ENCODE results near the gene IFFO2.

The IFFO2 gene

GRCh38 chr1:18949686-18950400, 6.6 kb downstream of the IFFO2 start:
- H3K4me3 ChIP-seq, result peak overlapping the region; percentile 46 to 51
- H3K4me1 ChIP-seq, result peaks cover 4 to 98% (median 85%) of the 10 kb centered on the region in 4 donors
- no peaks in the 10 kb centered on the region for H3K9me3 ChIP-seq
- TF ChIP-seq, protein P1, sequence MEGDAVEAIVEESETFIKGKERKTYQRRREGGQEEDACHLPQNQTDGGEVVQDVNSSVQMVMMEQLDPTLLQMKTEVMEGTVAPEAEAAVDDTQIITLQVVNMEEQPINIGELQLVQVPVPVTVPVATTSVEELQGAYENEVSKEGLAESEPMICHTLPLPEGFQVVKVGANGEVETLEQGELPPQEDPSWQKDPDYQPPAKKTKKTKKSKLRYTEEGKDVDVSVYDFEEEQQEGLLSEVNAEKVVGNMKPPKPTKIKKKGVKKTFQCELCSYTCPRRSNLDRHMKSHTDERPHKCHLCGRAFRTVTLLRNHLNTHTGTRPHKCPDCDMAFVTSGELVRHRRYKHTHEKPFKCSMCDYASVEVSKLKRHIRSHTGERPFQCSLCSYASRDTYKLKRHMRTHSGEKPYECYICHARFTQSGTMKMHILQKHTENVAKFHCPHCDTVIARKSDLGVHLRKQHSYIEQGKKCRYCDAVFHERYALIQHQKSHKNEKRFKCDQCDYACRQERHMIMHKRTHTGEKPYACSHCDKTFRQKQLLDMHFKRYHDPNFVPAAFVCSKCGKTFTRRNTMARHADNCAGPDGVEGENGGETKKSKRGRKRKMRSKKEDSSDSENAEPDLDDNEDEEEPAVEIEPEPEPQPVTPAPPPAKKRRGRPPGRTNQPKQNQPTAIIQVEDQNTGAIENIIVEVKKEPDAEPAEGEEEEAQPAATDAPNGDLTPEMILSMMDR (IDR thresholded peaks at IDR 0.05), result peak; percentile 41 to 45
- H3K27ac ChIP-seq, result peak overlapping the region; percentile 94 to 98
- DNase-seq, result peak; percentile 72 to 88
- H3K27me3 ChIP-seq, result no peaks in the 10 kb centered on the region
- intact Hi-C loops (cut with DNase I; ENCODE audit: low total_unique reads), result loop anchor here (2.0 to 5.0 kb wide), 2 partner anchors 25 to 38 kb away; no protein-coding TSS in a partner anchor
- H3K36me3 ChIP-seq, result no peaks in the 10 kb centered on the region

DNA sequence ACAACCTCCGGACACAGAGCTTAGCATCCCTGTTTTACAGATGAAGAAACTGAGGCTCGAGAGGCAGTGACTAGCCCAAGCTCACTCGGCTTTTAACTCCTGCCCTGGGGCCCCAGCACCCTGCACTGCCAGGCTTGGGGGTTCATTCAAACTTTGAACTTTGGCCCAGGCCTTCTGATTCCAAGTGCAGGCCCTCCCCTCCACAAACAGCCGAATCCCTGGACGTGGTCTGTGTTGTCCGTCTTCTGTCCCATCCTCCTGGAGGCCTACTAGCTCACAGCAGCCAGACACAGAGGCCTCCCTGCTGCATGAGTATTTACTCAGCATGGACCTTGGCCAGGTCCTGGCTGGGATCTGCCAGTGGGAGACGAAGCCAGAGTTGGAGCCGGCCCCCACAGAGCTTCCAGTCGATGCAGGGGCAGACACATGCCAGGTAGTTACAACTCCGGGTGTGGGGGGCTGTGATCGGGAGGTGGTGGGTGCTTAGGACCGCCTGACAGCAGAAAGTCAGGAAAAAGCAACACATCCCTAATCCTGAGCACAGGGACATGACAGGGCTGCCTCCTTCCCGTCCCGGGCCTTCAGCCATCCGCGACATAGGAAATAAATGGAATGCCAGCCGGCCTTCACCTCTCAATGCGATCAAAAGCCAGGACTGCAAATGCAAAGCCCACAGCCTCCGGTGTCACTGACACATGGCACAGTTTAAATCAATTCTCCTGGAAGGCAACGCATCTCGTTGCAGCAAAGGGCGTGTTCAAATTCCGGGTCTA, 7.4 kb downstream of the IFFO2 start:
- peak overlapping the region; percentile 94 to 98 for H3K27ac ChIP-seq
- H3K36me3 ChIP-seq, result no peaks in the 10 kb centered on the region
- no peaks in the 10 kb centered on the region for H3K9me3 ChIP-seq
- TF ChIP-seq, protein P1 (IDR thresholded peaks at IDR 0.05), result peak in 1 of 2 experiments; percentile 31
- peaks cover 4 to 98% (median 86%) of the 10 kb centered on the region in 4 donors for H3K4me1 ChIP-seq
- peak overlapping the region; percentile 46 to 51 for H3K4me3 ChIP-seq
- no peaks in the 10 kb centered on the region for H3K27me3 ChIP-seq
- peak; percentile 68 to 84 for DNase-seq
- intact Hi-C loops (cut with DNase I; ENCODE audit: low total_unique reads), result no loop called here

DNA sequence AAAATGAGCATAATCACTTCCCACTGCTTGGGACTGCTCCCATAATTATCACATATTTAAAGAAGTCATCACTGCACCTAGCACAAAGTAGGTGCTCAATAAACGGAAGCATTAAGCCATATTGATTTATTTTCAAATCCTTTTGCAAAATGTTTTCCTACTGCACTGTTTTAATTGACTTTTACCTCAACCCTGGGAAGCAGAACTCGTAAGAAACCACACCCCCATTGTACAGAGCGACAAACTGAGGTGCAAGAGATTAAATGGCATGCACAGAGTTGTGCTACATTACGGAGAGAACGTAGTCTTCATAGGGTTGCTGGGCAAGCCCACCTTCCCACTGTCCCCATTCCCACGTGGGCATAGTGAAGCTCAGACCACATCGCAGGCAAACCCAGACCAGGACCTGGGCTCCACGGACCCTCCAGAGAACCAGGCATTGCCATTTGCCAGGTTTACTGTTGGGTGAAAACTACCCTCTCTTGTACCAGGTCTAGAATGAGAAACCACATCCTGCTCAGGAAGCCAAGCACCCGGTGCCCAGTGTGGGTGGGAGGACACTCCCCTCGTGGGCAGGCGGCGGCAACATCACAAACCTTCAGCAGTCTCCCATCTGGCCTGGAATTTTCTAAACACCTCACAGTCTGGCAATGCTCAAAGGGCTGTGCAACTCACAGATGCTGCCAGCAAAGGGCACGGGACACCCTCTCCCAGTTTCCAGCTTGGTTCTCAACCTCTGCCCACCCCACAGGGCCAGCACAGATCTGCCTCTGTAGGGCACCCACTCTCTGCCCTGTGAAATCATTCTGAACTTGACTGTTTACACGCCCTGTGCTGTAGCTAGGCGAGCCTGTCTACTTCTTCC, 8.2 kb downstream of the IFFO2 start:
- TF ChIP-seq, protein P1 (IDR thresholded peaks at IDR 0.05), result no peak
- intact Hi-C loops (cut with DNase I; ENCODE audit: low total_unique reads), result no loop called here
- Histone ChIP-seq H3K4me1 (peaks cover 4 to 98% (median 84%) of the 10 kb centered on the region in 4 donors), H3K27me3 (no peaks in the 10 kb centered on the region), H3K9me3 (no peaks in the 10 kb centered on the region), H3K4me3 (peak overlapping the region in 1 of 2 donors; percentile 46), H3K27ac (peak overlapping the region; percentile 94 to 98), H3K36me3 (no peaks in the 10 kb centered on the region)
- DNase-seq, result peak in 1 of 2 donors; percentile 84

- no peaks in the 10 kb centered on the region for H3K9me3 ChIP-seq
- intact Hi-C loops (cut with DNase I; ENCODE audit: low total_unique reads), result no loop called here
- no peaks in the 10 kb centered on the region for H3K27me3 ChIP-seq
- H3K4me3 ChIP-seq, result no peak overlapping the region
- no peaks in the 10 kb centered on the region for H3K36me3 ChIP-seq
- H3K27ac ChIP-seq, result peak overlapping the region; percentile 94 to 98
- no peak for DNase-seq
- peaks cover 4 to 96% (median 81%) of the 10 kb centered on the region in 4 donors for H3K4me1 ChIP-seq
- TF ChIP-seq, protein P1 (IDR thresholded peaks at IDR 0.05), result no peak
Measured at GRCh38 chr1:18947570-18947969, 8.9 kb downstream of the IFFO2 start.
